HG03097 (cell line): ENCODE measurements around the gene RAPGEF4.

Experiments
- ATAC-seq: cut with Tn5 transposase; IDR thresholded peaks from one replicate; pipeline ENCODE4 v1.9.1; 2021; ENCODE audit not compliant: unreplicated experiment, low FRiP score

The RAPGEF4 gene

GRCh38 chr2:173049831-173050230 lies 314.2 kb downstream of the RAPGEF4 start:
- ATAC-seq, result no peak

DNA sequence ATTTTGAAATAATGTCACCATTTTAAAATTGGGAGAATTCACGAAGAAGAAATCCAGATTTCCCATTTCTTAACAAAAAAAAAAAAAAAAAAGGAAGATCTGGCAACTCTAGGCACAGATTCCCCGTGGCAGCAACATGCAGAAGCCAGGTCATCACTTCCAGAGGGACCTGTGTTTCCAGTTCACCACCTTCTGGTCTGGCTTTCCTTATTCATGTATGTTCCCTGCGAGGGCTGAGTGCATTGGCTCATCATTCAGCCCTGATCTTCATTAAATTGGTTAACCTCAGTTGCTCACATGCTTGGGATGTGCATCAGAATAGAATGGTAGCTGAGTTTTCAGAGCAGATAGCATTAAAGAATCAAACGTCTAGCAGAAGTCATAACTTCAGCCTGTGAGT lies 315.0 kb downstream of the RAPGEF4 start:
- ATAC-seq, result no peak

GRCh38 chr2:173051463-173052215 lies 316.0 kb downstream of the RAPGEF4 start:
- no peak for ATAC-seq

- no peak for ATAC-seq
Measured at GRCh38 chr2:173053043-173053699, 317.5 kb downstream of the RAPGEF4 start.

GRCh38 chr2:173054466-173054865 lies 318.8 kb downstream of the RAPGEF4 start:
- no peak for ATAC-seq

GRCh38 chr2:173056705-173057364 lies 321.2 kb downstream of the RAPGEF4 start:
- no peak for ATAC-seq

DNA sequence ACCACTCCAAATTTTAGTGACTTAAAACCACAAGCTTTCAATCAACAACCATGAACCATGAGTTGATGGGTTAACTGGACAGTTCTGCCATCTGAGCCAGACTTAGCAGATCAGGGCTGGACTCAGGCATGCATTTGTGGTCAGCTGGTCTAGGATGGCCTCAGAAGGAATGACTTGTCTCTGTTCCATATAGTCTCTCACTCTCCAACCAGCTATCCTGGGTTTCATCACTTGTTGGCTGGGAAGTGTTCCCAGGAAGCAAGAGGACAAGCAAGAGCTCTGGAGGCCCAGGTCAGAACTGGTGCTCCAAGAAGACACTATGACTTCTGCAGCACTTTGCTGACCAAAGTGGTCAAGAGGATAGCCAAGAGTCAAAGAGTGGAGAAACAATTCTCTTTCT lies 322.5 kb downstream of the RAPGEF4 start:
- no peak for ATAC-seq

GRCh38 chr2:173058673-173059072 lies 323.0 kb downstream of the RAPGEF4 start:
- no peak for ATAC-seq

- no peak for ATAC-seq
Measured at GRCh38 chr2:173059292-173059691, 323.6 kb downstream of the RAPGEF4 start.

DNA sequence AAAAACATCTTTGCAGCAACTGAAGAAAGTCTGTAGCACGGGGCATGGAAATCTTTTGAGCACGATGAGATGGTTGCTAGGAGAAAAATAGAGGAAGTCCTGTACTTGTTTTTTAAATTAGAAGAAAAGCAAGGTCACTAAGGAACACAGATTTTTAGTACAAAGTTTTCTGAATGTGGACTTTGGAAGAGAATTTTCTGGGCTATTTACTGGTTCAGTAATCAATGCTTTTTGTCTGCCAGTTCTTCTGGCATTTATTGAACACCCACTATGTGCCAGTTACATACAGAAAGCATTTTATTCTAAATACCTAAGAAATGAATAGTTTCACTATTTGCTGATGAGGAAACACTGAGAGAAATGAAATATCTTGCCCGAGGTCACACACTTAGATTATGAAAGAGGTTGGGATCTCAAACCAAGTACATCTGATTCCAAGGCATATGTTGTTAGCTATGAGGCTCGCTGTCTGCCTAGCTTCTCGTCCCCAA lies 324.4 kb downstream of the RAPGEF4 start:
- ATAC-seq, result no peak

- no peak for ATAC-seq
Measured at GRCh38 chr2:173062801-173063200, 327.2 kb downstream of the RAPGEF4 start.

DNA sequence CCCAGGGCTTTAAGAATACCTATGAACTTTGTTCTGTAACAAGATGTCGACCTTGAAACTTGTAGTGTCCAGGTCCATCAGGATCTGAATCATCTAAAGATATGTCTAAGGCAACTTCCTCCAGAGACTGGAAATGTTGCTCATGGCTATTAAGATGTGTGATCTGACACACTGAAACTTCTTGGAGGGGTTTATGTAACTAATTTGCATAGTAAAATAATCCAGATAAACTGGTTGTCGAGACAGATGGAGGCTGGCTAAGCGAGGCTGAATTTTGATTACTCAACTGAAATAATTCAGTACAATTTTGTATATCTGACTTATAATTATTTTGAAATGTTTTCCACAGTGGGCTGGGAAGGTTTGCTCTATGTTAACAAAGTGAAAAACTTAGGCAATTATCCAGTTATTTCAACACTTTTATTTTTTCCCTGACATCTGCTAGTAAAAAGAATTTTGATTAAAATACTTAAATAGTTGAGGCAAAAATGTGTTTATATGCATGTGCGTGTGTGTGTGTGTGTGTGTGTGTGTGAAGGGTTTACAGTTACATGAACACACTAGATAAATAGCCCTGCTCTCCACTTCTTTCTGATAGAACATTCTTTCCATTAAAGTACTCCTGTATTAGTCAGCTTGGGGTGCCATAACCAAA lies 328.6 kb downstream of the RAPGEF4 start:
- no peak for ATAC-seq

- ATAC-seq, result no peak
Measured at GRCh38 chr2:173066887-173067676, 331.4 kb downstream of the RAPGEF4 start.

- no peak for ATAC-seq
Measured at GRCh38 chr2:173075056-173075780, 339.6 kb downstream of the RAPGEF4 start.

GRCh38 chr2:173075781-173076580 lies 340.3 kb downstream of the RAPGEF4 start, which contains the start of gene MAP3K20:
Gene MAP3K20, plus strand, starts transcription at chr2:173075846. Its CDS starts 15,186 bp downstream, at chr2:173091032.
- peak; percentile 45 for ATAC-seq

DNA sequence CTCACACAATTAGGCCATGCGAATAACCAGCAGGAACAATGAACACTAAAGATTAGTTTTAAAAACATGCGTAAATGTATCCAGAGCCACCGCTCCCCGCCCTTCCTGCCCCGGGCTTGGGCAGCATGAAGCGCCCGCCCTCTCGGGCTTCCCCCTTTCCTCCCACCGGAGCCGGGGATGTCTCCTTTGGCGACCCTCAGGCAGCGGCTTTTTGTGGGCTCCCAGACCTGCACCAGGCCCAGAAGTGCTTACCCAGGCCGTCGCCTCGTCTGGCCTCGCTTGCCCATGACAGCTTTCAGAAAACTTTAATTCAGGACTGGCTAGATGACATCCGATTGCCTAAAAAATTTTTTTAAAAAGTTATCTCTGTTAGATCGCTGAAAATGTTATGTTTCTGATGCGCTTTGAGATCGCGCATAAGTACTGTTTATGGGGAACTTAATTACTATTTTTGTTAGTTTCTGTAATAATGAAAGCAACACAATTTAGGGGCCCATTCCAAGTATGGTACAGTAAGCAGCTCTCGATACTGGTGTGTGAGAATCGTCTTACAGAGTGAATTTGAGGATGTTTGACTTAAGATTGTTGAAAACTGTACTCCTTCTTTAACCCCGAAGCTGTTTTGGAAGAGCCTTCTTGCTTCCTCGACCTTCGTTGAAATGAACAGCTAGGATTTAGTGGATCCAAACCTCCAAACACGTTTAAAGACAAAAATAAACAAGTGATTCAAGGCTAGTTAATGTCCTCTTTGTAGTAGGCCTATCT lies 341.1 kb downstream of the RAPGEF4 start:
- no peak for ATAC-seq

- no peak for ATAC-seq
Measured at GRCh38 chr2:173077506-173078177, 342.0 kb downstream of the RAPGEF4 start.
